Stomach (tissue), 9 donors: ENCODE results near the gene EMX2. TPM values are rescaled to one million over a fixed set of nuclear protein-coding genes. Genes with fewer than 3 reads are reported as not detected.

Source experiments
- DNase-seq, 2 donors: peaks; one replicate each; pipeline versions ENCODE4 v3.0.0 to v3.0.0-alpha.2; 2013 to 2019
- H3K27ac ChIP-seq, 5 donors: fragments of 200-600 bp in 4 of 5; sonication (generic) in 4 of 5; one replicate each; pipeline ENCODE4 v1.5.1; 2013 to 2019; ENCODE audit warnings: mild to moderate bottlenecking in 1 of 5, moderate library complexity in 1 of 5
- H3K27me3 ChIP-seq, 3 donors: fragments of 200-600 bp; sonication (generic); one replicate each; pipeline ENCODE4 v1.5.1; 2017 to 2019; ENCODE audit warnings: mixed run types in 1 of 3
- H3K36me3 ChIP-seq, 4 donors: fragments of 200-600 bp; sonication (generic); 1 replicate in 3 of 4; 2 replicates in 1 of 4; pipeline ENCODE4 v1.5.1; 2016 to 2019
- H3K4me1 ChIP-seq, 4 donors: fragments of 200-600 bp; sonication (generic); one replicate each; pipeline ENCODE4 v1.5.1; 2016 to 2019
- H3K4me3 ChIP-seq, 4 donors: fragments of 200-600 bp; sonication (generic) in 3 of 4; one replicate each; pipeline ENCODE4 v1.5.1; 2016 to 2019; ENCODE audit warnings: mild to moderate bottlenecking in 1 of 4
- H3K9me3 ChIP-seq, 4 donors: fragments of 200-600 bp; sonication (generic); one replicate each; pipeline ENCODE4 v1.5.1; 2016 to 2019
- CTCF ChIP-seq, 7 experiments: fragments of 450-650 bp in 4 of 7; fragments of 200-600 bp in 3 of 7; sonication (generic) in 3 of 7; IDR thresholded peaks; one replicate each; pipeline ENCODE4 v1.5.1; 2016 to 2019; ENCODE audit warnings: antibody characterized with exemption in 7 of 7, control low read depth in 2 of 7, mild to moderate bottlenecking in 1 of 7
- EP300 ChIP-seq: sonication (generic); formaldehyde crosslinking; IDR thresholded peaks from one replicate; pipeline ENCODE4 v1.6.1; 2017; ENCODE audit warnings: antibody characterized with exemption
- POLR2A ChIP-seq, 4 donors: fragments of 450-650 bp; IDR thresholded peaks; one replicate each; pipeline ENCODE4 v1.6.1; 2016; ENCODE audit warnings: antibody characterized with exemption in 4 of 4, control low read depth in 2 of 4, mild to moderate bottlenecking in 1 of 4, moderate library complexity in 1 of 4
- POLR2AphosphoS5 ChIP-seq, 3 donors: sonication (generic); formaldehyde crosslinking; IDR thresholded peaks; one replicate each; pipeline ENCODE4 v1.6.1; 2016; ENCODE audit warnings: antibody characterized with exemption in 3 of 3
- WGBS, 5 donors: extraction: QIAGEN DNeasy Blood & Tissue Kit in 3 of 5; methylation state at CpG; one replicate each; pipeline versions ENCODE4 v1.1.5 to v1.1.7; 2013 to 2018; 5-methylcytosine and 5-hydroxymethylcytosine counted together
- intact Hi-C: fragments of 100-400 bp; cut with DNase I; formaldehyde crosslinking; loops from one replicate; pipeline ENCODE4 v1.15.1; 2023; ENCODE audit warnings: low total_unique reads
- polyA plus RNA-seq, 3 donors: library from polyadenylated mRNA; stranded (reverse); fragments of 200-250 nt; gene quantifications; one replicate each; pipeline ENCODE4 v1.2.3, GENCODE V29; 2013
- total RNA-seq, 5 donors: library from RNA; depleted of rRNA; stranded (reverse); fragments of >200 nt; gene quantifications; one replicate each; pipeline versions ENCODE4 v1.1.0 to v1.2.3, GENCODE V29; 2014 to 2016
- donor health status: healthy with polysubstance abuse.
- donor health status: Bipolar disorder and iron deficiency.
- donor health status: healthy.

The EMX2 gene
- total and polyA plus RNA-seq, 8 donors: 0.18 TPM; not detected in 7

- Histone ChIP-seq H3K9me3 (no peaks in the 10 kb centered on the region), H3K4me3 (no peak overlapping the region), H3K36me3 (no peaks in the 10 kb centered on the region), H3K4me1 (peaks cover 28 to 66% (median 54%) of the 10 kb centered on the region in 4 donors), H3K27me3 (peaks cover 51 to 100% (median 100%) of the 10 kb centered on the region in 3 donors), H3K27ac (no peak overlapping the region)
- intact Hi-C loops: no loop called here
- WGBS, 5 donors: 8 to 13% (median 8%) methylated on average over 30 to 32 of the region's 32 CpGs
- no peak for DNase-seq
- TF ChIP-seq CTCF (IDR thresholded peaks at IDR 0.05): no peak
- TF ChIP-seq POLR2AphosphoS5 (IDR thresholded peaks at IDR 0.05): no peak
- no peak for TF ChIP-seq POLR2A (IDR thresholded peaks at IDR 0.05)
- TF ChIP-seq EP300: no peak
Measured at GRCh38 chr10:117547716-117548668, 5.4 kb downstream of the EMX2 start.

GRCh38 chr10:117549100-117549585, 6.6 kb downstream of the EMX2 start:
- H3K27me3 ChIP-seq: peaks cover 49 to 100% (median 100%) of the 10 kb centered on the region in 3 donors
- H3K4me3 ChIP-seq: no peak overlapping the region
- H3K27ac ChIP-seq: no peak overlapping the region
- no peak for TF ChIP-seq POLR2AphosphoS5 (IDR thresholded peaks at IDR 0.05)
- no peak for TF ChIP-seq CTCF (IDR thresholded peaks at IDR 0.05)
- no peak for TF ChIP-seq POLR2A (IDR thresholded peaks at IDR 0.05)
- no peak for TF ChIP-seq EP300
- WGBS, 5 donors: 14 to 27% (median 22%) methylated on average over 6 of the region's 6 CpGs
- peaks cover 22 to 65% (median 47%) of the 10 kb centered on the region in 4 donors for H3K4me1 ChIP-seq
- no peaks in the 10 kb centered on the region for H3K9me3 ChIP-seq
- DNase-seq: no peak
- H3K36me3 ChIP-seq: no peaks in the 10 kb centered on the region
- intact Hi-C loops: no loop called here

GRCh38 chr10:117550076-117550475, 7.5 kb downstream of the EMX2 start:
- TF ChIP-seq POLR2AphosphoS5 (IDR thresholded peaks at IDR 0.05) (no peak), EP300 (no peak), POLR2A (IDR thresholded peaks at IDR 0.05) (no peak), CTCF (IDR thresholded peaks at IDR 0.05) (no peak)
- Histone ChIP-seq H3K27me3 (peaks cover 40 to 100% (median 100%) of the 10 kb centered on the region in 3 donors), H3K4me3 (no peak overlapping the region), H3K36me3 (no peaks in the 10 kb centered on the region), H3K9me3 (no peaks in the 10 kb centered on the region), H3K27ac (no peak overlapping the region), H3K4me1 (peaks cover 13 to 55% (median 37%) of the 10 kb centered on the region in 4 donors)
- WGBS, 5 donors: 6 to 11% (median 8%) methylated on average over 6 of the region's 6 CpGs
- DNase-seq: no peak
- intact Hi-C loops: no loop called here

GRCh38 chr10:117550599-117551329, 8.2 kb downstream of the EMX2 start:
- Histone ChIP-seq H3K4me1 (peaks cover 6 to 48% (median 30%) of the 10 kb centered on the region in 4 donors), H3K9me3 (no peaks in the 10 kb centered on the region), H3K27me3 (peaks cover 36 to 100% (median 100%) of the 10 kb centered on the region in 3 donors), H3K27ac (no peak overlapping the region), H3K4me3 (no peak overlapping the region), H3K36me3 (no peaks in the 10 kb centered on the region)
- TF ChIP-seq POLR2AphosphoS5 (IDR thresholded peaks at IDR 0.05) (no peak), CTCF (IDR thresholded peaks at IDR 0.05) (no peak), EP300 (no peak)
- intact Hi-C loops: no loop called here
- no peak for DNase-seq
- 6 to 8% (median 6%) methylated on average over 22 of the region's 22 CpGs for WGBS, 5 donors
